IMR-90 (cell line): ENCODE measurements around the gene ATG10. TPM values are rescaled to one million over a fixed set of nuclear protein-coding genes. Genes with fewer than 3 reads are reported as not detected.

ENCODE experiments used
- ATAC-seq: fragments of 200-7000 bp; cut with Tn5 transposase; 2 replicates; pipeline ENCODE4 v1.9.1; 2020; ENCODE audit warnings: low read depth, mild to moderate bottlenecking, moderate library complexity
- BruUV-seq: library from RNA; stranded (reverse); fragments of 400-500 nt; replicated peaks from 2 replicates; lab custom pipeline; 2021; lab: Mats Ljungman, UMichigan
- CTCF ChIA-PET: fragments of 300-600 bp; formaldehyde crosslinking; extraction: SDS; loops from one replicate; lab custom pipeline; 2021; ENCODE audit warnings: antibody characterized with exemption; lab: Yijun Ruan, JAX
- POLR2A ChIA-PET: fragments of 300-600 bp; sonication (Branson Sonifier 250); formaldehyde crosslinking; loops from one replicate; lab custom pipeline; 2022; ENCODE audit warnings: antibody characterized with exemption; ENCODE audit not compliant: unreplicated experiment; lab: Charles Lee
- DNase-seq: peaks from one replicate; pipeline ENCODE4 v3.0.0; 2013
- H2AFZ ChIP-seq: replicated peaks from 2 replicates; pipeline ENCODE3; 2013; ENCODE audit warnings: low read length, mild to moderate bottlenecking; ENCODE audit not compliant: poor library complexity
- H2AK5ac ChIP-seq: 2 replicates; pipeline ENCODE4 v1.6.1; 2013; ENCODE audit warnings: low read depth, low read length, inconsistent platforms
- H2AK9ac ChIP-seq: replicated peaks from 2 replicates; pipeline ENCODE3; 2013; ENCODE audit warnings: mild to moderate bottlenecking, low read depth, low read length, moderate library complexity; ENCODE audit not compliant: poor library complexity
- H2BK120ac ChIP-seq: 2 replicates; pipeline ENCODE4 v1.6.1; 2013; ENCODE audit warnings: low read depth, low read length, inconsistent platforms
- H2BK15ac ChIP-seq: 3 replicates; pipeline ENCODE4 v1.6.1; 2013; ENCODE audit warnings: low read depth, low read length, inconsistent platforms
- H2BK20ac ChIP-seq: 2 replicates; pipeline ENCODE4 v1.6.1; 2013; ENCODE audit warnings: low read depth, mild to moderate bottlenecking, inconsistent platforms, low read length, moderate library complexity
- H2BK5ac ChIP-seq: 2 replicates; pipeline ENCODE4 v1.6.1; 2013; ENCODE audit warnings: mild to moderate bottlenecking, low read depth, low read length, inconsistent platforms; ENCODE audit not compliant: poor library complexity, severe bottlenecking
- H3K14ac ChIP-seq: replicated peaks from 2 replicates; pipeline ENCODE4 v1.6.1; 2013; ENCODE audit warnings: low read depth, low read length, inconsistent platforms
- H3K18ac ChIP-seq: 2 replicates; pipeline ENCODE4 v1.6.1; 2013; ENCODE audit warnings: low read depth, low read length, control low read depth
- H3K23ac ChIP-seq: 2 replicates; pipeline ENCODE4 v1.6.1; 2013; ENCODE audit warnings: low read depth, low read length, inconsistent platforms
- H3K27ac ChIP-seq: 2 replicates; pipeline ENCODE4 v1.5.1; 2013; ENCODE audit warnings: mild to moderate bottlenecking, control low read depth, low read length; ENCODE audit not compliant: insufficient read depth
- H3K27me3 ChIP-seq: 2 replicates; pipeline ENCODE4 v1.6.1; 2013; ENCODE audit warnings: low read length; ENCODE audit not compliant: control insufficient read depth, insufficient read depth
- H3K36me3 ChIP-seq: 2 replicates; pipeline ENCODE4 v1.6.1; 2013; ENCODE audit warnings: low read length, mixed read lengths; ENCODE audit not compliant: control insufficient read depth, insufficient read depth
- H3K4ac ChIP-seq: 2 replicates; pipeline ENCODE4 v1.6.1; 2013; ENCODE audit warnings: low read depth, low read length, inconsistent platforms
- H3K4me1 ChIP-seq: 2 replicates; pipeline ENCODE4 v1.6.1; 2013; ENCODE audit warnings: low read length, mixed read lengths; ENCODE audit not compliant: control insufficient read depth, insufficient read depth
- H3K4me2 ChIP-seq: 2 replicates; pipeline ENCODE4 v1.6.1; 2013; ENCODE audit warnings: low read depth, mild to moderate bottlenecking, control low read depth, low read length, moderate library complexity
- H3K4me3 ChIP-seq: 2 replicates; pipeline ENCODE4 v1.5.1; 2013; ENCODE audit warnings: low read depth, mild to moderate bottlenecking, control low read depth, low read length, moderate library complexity; ENCODE audit not compliant: insufficient read depth
- H3K56ac ChIP-seq: 2 replicates; pipeline ENCODE4 v1.6.1; 2013; ENCODE audit warnings: low read length, inconsistent platforms; ENCODE audit not compliant: insufficient read depth; ENCODE audit errors: extremely low read depth
- H3K79me1 ChIP-seq, 2 experiments: 2 replicates each; pipeline ENCODE4 v1.6.1; 2013; ENCODE audit warnings: low read length in 2 of 2, inconsistent platforms in 1 of 2, low read depth in 1 of 2
- H3K9ac ChIP-seq: 2 replicates; pipeline ENCODE4 v1.6.1; 2013; ENCODE audit warnings: low read depth, low read length, control low read depth
- H3K9me1 ChIP-seq: 2 replicates; pipeline ENCODE4 v1.6.1; 2013; ENCODE audit warnings: low read length, inconsistent platforms; ENCODE audit not compliant: insufficient read depth
- H3K9me3 ChIP-seq: 2 replicates; pipeline ENCODE4 v1.6.1; 2013; ENCODE audit warnings: low read length; ENCODE audit not compliant: control insufficient read depth, insufficient read depth
- H4K20me1 ChIP-seq: 2 replicates; pipeline ENCODE4 v1.6.1; 2013; ENCODE audit warnings: low read length, inconsistent platforms; ENCODE audit not compliant: insufficient read depth
- H4K5ac ChIP-seq: 2 replicates; pipeline ENCODE4 v1.6.1; 2013; ENCODE audit warnings: mild to moderate bottlenecking, low read depth, low read length, control low read depth
- H4K8ac ChIP-seq, 2 experiments: 2 replicates each; pipeline ENCODE4 v1.6.1; 2013; ENCODE audit warnings: low read depth in 2 of 2, low read length in 2 of 2, control low read depth in 1 of 2, inconsistent platforms in 1 of 2
- H4K91ac ChIP-seq: 2 replicates; pipeline ENCODE4 v1.6.1; 2013; ENCODE audit warnings: low read depth, low read length, inconsistent platforms; ENCODE audit not compliant: insufficient read depth
- BHLHE40 ChIP-seq: fragments of 150-350 bp; IDR thresholded peaks from 2 replicates; pipeline ENCODE4 v1.6.1; 2016; ENCODE audit warnings: mild to moderate bottlenecking, low read depth, low read length
- CEBPB ChIP-seq: IDR thresholded peaks from 2 replicates; pipeline ENCODE4 v1.6.1; 2012; ENCODE audit warnings: low read depth, low read length, improper control_type of control experiment
- CHD1 ChIP-seq: IDR thresholded peaks from 2 replicates; pipeline ENCODE4 v1.6.1; 2012; ENCODE audit warnings: low read depth, low read length, improper control_type of control experiment
- ELK1 ChIP-seq: fragments of 150-350 bp; IDR thresholded peaks from 2 replicates; pipeline ENCODE4 v1.6.1; 2016; ENCODE audit warnings: low read depth, mild to moderate bottlenecking, low read length, moderate library complexity, borderline replicate concordance
- FOS ChIP-seq: fragments of 150-350 bp; IDR thresholded peaks from 2 replicates; pipeline ENCODE4 v1.6.1; 2016; ENCODE audit warnings: low read depth, low read length
- MAFK ChIP-seq: IDR thresholded peaks from 2 replicates; pipeline ENCODE4 v1.6.1; 2012; ENCODE audit warnings: low read depth, low read length, improper control_type of control experiment
- MAZ ChIP-seq: IDR thresholded peaks from 2 replicates; pipeline ENCODE4 v1.6.1; 2012; ENCODE audit warnings: low read depth, mild to moderate bottlenecking, low read length, improper control_type of control experiment, moderate library complexity, borderline replicate concordance
- MXI1 ChIP-seq: IDR thresholded peaks from 2 replicates; pipeline ENCODE4 v1.6.1; 2012; ENCODE audit warnings: low read depth, mild to moderate bottlenecking, low read length, moderate library complexity, borderline replicate concordance
- NFE2L2 ChIP-seq: fragments of 150-350 bp; IDR thresholded peaks from 2 replicates; pipeline ENCODE4 v1.6.1; 2016; ENCODE audit warnings: low read depth, mild to moderate bottlenecking, low read length
- POLR2A ChIP-seq: IDR thresholded peaks from 2 replicates; pipeline ENCODE4 v1.6.1; 2012; ENCODE audit warnings: mild to moderate bottlenecking, low read depth, low read length
- RAD21 ChIP-seq: IDR thresholded peaks from 2 replicates; pipeline ENCODE4 v1.6.1; 2012; ENCODE audit warnings: low read length, improper control_type of control experiment
- RCOR1 ChIP-seq: IDR thresholded peaks from 2 replicates; pipeline ENCODE4 v1.6.1; 2012; ENCODE audit warnings: mild to moderate bottlenecking, low read length, improper control_type of control experiment; ENCODE audit not compliant: insufficient replicate concordance
- RFX5 ChIP-seq: IDR thresholded peaks from 2 replicates; pipeline ENCODE4 v1.8.0; 2012; ENCODE audit warnings: low read depth, mild to moderate bottlenecking, low read length, moderate library complexity
- SMC3 ChIP-seq: fragments of 150-350 bp; IDR thresholded peaks from 2 replicates; pipeline ENCODE4 v1.6.1; 2016; ENCODE audit warnings: low read depth, mild to moderate bottlenecking, antibody characterized with exemption, low read length, moderate library complexity
- WGBS, 2 experiments: methylation state at CpG; one replicate each; pipeline versions ENCODE4 v1.1.5 to v1.1.7; 2013; ENCODE audit warnings: missing lambda C conversion rate in 2 of 2; ENCODE audit not compliant: insufficient read length in 1 of 2; ENCODE audit errors: extremely low coverage in 2 of 2; 5-methylcytosine and 5-hydroxymethylcytosine counted together
- dilution Hi-C: fragments of 300-500 bp; cut with HindIII; formaldehyde crosslinking; loops from one replicate; pipeline ENCODE4 v1.14.3; 2018; ENCODE audit warnings: low sequenced_read_pairs; ENCODE audit not compliant: unreplicated experiment
- in situ Hi-C: fragments of 300-500 bp; cut with MboI; formaldehyde crosslinking; loops from 3 replicates; pipeline ENCODE4 v1.14.3; 2019; ENCODE audit warnings: low sequenced_read_pairs, inconsistent platforms, mixed read lengths
- intact Hi-C: fragments of 100-400 bp; cut with micrococcal nuclease; formaldehyde crosslinking; loops from 2 replicates; pipeline ENCODE4 v1.10.0; 2022
- polyA plus RNA-seq, 3 experiments: library from polyadenylated mRNA; depleted of rRNA; stranded (reverse); fragments of >200 nt; gene quantifications; 2 replicates each; pipeline ENCODE4 v1.2.3, GENCODE V29; 2012; ENCODE audit warnings: low replicate concordance in 1 of 3
- total RNA-seq: library from RNA; depleted of rRNA; stranded (reverse); fragments of >200 nt; gene quantifications from 2 replicates; pipeline ENCODE4 v1.2.3, GENCODE V29; 2012
- TF ChIP-seq, protein P1 (sequence below): conservative IDR thresholded peaks from 2 replicates; pipeline ENCODE4 v1.5.1; 2012; ENCODE audit warnings: mild to moderate bottlenecking, low read depth, low read length, improper control_type of control experiment
- TF ChIP-seq, protein P2 (sequence below): fragments of 150-350 bp; IDR thresholded peaks from 2 replicates; pipeline ENCODE4 v1.6.1; 2017; ENCODE audit warnings: mild to moderate bottlenecking, antibody characterized with exemption, low read length, low read depth

ATG10 gene
- total and polyA plus RNA-seq, 2 of the 4 experiments (the other 2 are of a cell fraction), result 3.4 to 8.1 TPM

- Histone ChIP-seq H2BK15ac (no peak overlapping the region), H2BK20ac (no peak overlapping the region), H4K91ac (no peak overlapping the region), H3K36me3 (no peaks in the 10 kb centered on the region), H3K4me2 (no peak overlapping the region), H3K9me1 (peaks cover 3% of the 10 kb centered on the region), H3K4me3 (no peak overlapping the region), H4K5ac (no peak overlapping the region), H2AK9ac (no peak overlapping the region), H3K9me3 (no peaks in the 10 kb centered on the region), H3K27ac (no peak overlapping the region), H2BK120ac (no peak overlapping the region), H4K20me1 (no peaks in the 10 kb centered on the region), H3K4me1 (peaks cover 1% of the 10 kb centered on the region; the same call in 1 of the 2 replicates), H3K23ac (no peak overlapping the region), H3K18ac (no peak overlapping the region), H3K56ac (no peak overlapping the region), H3K27me3 (no peaks in the 10 kb centered on the region), H2BK5ac (no peak overlapping the region), H3K9ac (no peak overlapping the region), H4K8ac (no peak overlapping the region), H3K79me1 (no peaks in the 10 kb centered on the region), H3K4ac (no peak overlapping the region), H3K14ac (no peak overlapping the region), H2AFZ (no peak overlapping the region), H2AK5ac (no peak overlapping the region)
- dilution Hi-C loops (no loop called here), in situ Hi-C loops (no loop called here), intact Hi-C loops (loop anchor here (10.0 kb wide), 1 partner anchor 752 kb away; no protein-coding TSS in a partner anchor)
- CTCF ChIA-PET, result interaction anchor here (1.2 kb wide), 1 partner anchor 10 kb away, joined by 3 read pairs; no protein-coding TSS in a partner anchor
- no peak for DNase-seq
- TF ChIP-seq FOS (no peak), ELK1 (no peak), RFX5 (no peak), POLR2A (no peak), MAZ (no peak), RAD21 (no peak), CEBPB (no peak), BHLHE40 (no peak), NFE2L2 (no peak), MAFK (no peak), SMC3 (no peak), CHD1 (no peak), MXI1 (no peak), RCOR1 (no peak)
- TF ChIP-seq, protein P1, sequence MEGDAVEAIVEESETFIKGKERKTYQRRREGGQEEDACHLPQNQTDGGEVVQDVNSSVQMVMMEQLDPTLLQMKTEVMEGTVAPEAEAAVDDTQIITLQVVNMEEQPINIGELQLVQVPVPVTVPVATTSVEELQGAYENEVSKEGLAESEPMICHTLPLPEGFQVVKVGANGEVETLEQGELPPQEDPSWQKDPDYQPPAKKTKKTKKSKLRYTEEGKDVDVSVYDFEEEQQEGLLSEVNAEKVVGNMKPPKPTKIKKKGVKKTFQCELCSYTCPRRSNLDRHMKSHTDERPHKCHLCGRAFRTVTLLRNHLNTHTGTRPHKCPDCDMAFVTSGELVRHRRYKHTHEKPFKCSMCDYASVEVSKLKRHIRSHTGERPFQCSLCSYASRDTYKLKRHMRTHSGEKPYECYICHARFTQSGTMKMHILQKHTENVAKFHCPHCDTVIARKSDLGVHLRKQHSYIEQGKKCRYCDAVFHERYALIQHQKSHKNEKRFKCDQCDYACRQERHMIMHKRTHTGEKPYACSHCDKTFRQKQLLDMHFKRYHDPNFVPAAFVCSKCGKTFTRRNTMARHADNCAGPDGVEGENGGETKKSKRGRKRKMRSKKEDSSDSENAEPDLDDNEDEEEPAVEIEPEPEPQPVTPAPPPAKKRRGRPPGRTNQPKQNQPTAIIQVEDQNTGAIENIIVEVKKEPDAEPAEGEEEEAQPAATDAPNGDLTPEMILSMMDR, result no peak
- TF ChIP-seq, protein P2, sequence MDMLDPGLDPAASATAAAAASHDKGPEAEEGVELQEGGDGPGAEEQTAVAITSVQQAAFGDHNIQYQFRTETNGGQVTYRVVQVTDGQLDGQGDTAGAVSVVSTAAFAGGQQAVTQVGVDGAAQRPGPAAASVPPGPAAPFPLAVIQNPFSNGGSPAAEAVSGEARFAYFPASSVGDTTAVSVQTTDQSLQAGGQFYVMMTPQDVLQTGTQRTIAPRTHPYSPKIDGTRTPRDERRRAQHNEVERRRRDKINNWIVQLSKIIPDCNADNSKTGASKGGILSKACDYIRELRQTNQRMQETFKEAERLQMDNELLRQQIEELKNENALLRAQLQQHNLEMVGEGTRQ, result no peak
- BruUV-seq, result no TSS peak
- no peak for ATAC-seq
- WGBS, 2 experiments, result no CpG with 5 or more reads among the region's 2 CpGs
- POLR2A ChIA-PET, result no interaction called here
Observed at GRCh38 chr5:82257247-82257646, 285.4 kb downstream of the ATG10 start.
